Calu3 (cell line): ENCODE results near the gene ATG101. TPM values are rescaled to one million over a fixed set of nuclear protein-coding genes. Genes with fewer than 3 reads are reported as not detected.

ENCODE experiments used
- BruUV-seq: library from RNA; stranded (reverse); fragments of 400-500 nt; replicated peaks from 2 replicates; lab custom pipeline; 2021; lab: Mats Ljungman, UMichigan
- CTCF ChIA-PET: fragments of 300-600 bp; sonication (Branson Sonifier 250); formaldehyde crosslinking; loops from one replicate; lab custom pipeline; 2022; ENCODE audit warnings: antibody characterized with exemption; lab: Charles Lee
- DNase-seq: peaks from one replicate; pipeline ENCODE4 v3.0.0; 2022
- H3K27ac Mint-ChIP-seq: one replicate; pipeline ENCODE4 v1.8.0; 2022; ENCODE audit warnings: mixed read lengths; ENCODE audit not compliant: unreplicated experiment
- H3K27me3 Mint-ChIP-seq: one replicate; pipeline ENCODE4 v1.8.0; 2022; ENCODE audit warnings: mixed read lengths; ENCODE audit not compliant: unreplicated experiment
- H3K36me3 Mint-ChIP-seq: one replicate; pipeline ENCODE4 v1.8.0; 2022; ENCODE audit warnings: mild to moderate bottlenecking, moderate library complexity, mixed read lengths; ENCODE audit not compliant: insufficient read depth, unreplicated experiment
- H3K4me1 Mint-ChIP-seq: one replicate; pipeline ENCODE4 v1.8.0; 2022; ENCODE audit warnings: mild to moderate bottlenecking, low read depth, mixed read lengths; ENCODE audit not compliant: unreplicated experiment
- H3K4me3 Mint-ChIP-seq: one replicate; pipeline ENCODE4 v1.8.0; 2022; ENCODE audit warnings: mild to moderate bottlenecking, low read depth, moderate library complexity, mixed read lengths; ENCODE audit not compliant: unreplicated experiment
- H3K9me3 Mint-ChIP-seq: one replicate; pipeline ENCODE4 v1.8.0; 2022; ENCODE audit warnings: low read depth, mixed read lengths; ENCODE audit not compliant: unreplicated experiment
- CTCF ChIP-seq: fragments of 200-600 bp; IDR thresholded peaks from one replicate; pipeline ENCODE4 v1.8.0; 2022; ENCODE audit warnings: antibody characterized with exemption; ENCODE audit not compliant: unreplicated experiment
- intact Hi-C: fragments of 100-400 bp; cut with micrococcal nuclease; formaldehyde crosslinking; loops from one replicate; pipeline ENCODE4 v1.10.0; 2022; ENCODE audit not compliant: unreplicated experiment
- total RNA-seq: library from RNA; stranded (reverse); gene quantifications from 2 replicates; pipeline ENCODE4 v1.2.3, GENCODE V29; 2022

The ATG101 gene
- total RNA-seq, 1 experiment from 2014 or later = 32.8 TPM

DNA sequence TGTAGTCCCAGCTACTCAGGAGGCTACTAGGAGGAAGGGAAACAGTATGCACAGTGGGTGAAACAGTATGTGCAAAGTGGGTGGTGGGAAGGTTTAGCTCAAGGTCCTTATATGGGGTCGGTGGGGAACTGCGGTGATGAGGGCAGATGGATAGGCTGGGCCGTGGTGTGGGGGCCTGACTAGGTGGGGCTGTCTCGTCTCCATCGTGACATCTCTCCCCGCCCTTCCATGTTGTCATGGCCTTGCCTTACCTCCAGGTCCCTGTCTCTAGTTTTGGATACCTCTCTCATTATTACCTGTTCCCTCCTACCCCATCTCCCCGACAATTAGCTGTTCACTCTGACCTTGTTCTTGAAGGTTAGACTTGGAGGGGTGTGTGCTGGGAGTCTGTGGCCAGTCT lies 22.9 kb upstream of the ATG101 start:
- Mint-ChIP-seq H3K9me3 (no peaks in the 10 kb centered on the region), H3K4me3 (no peak overlapping the region), H3K27ac (no peak overlapping the region), H3K4me1 (peaks cover 15% of the 10 kb centered on the region), H3K27me3 (no peaks in the 10 kb centered on the region), H3K36me3 (peaks cover 38% of the 10 kb centered on the region)
- no peak for TF ChIP-seq CTCF
- no TSS peak for BruUV-seq
- intact Hi-C loops = no loop called here
- no peak for DNase-seq
- CTCF ChIA-PET = no interaction called here

GRCh38 chr12:52049286-52049685 lies 20.5 kb upstream of the ATG101 start:
- no peak for TF ChIP-seq CTCF
- Mint-ChIP-seq H3K27ac (peak overlapping the region; percentile 80), H3K4me1 (peaks cover 21% of the 10 kb centered on the region), H3K9me3 (no peaks in the 10 kb centered on the region), H3K27me3 (no peaks in the 10 kb centered on the region), H3K36me3 (peaks cover 57% of the 10 kb centered on the region), H3K4me3 (peak overlapping the region; percentile 97)
- BruUV-seq = no TSS peak
- intact Hi-C loops = no loop called here
- DNase-seq = no peak
- CTCF ChIA-PET = no interaction called here

- Mint-ChIP-seq H3K36me3 (peaks cover 61% of the 10 kb centered on the region), H3K4me1 (peaks cover 21% of the 10 kb centered on the region), H3K9me3 (no peaks in the 10 kb centered on the region), H3K27ac (peak overlapping the region; percentile 80), H3K27me3 (no peaks in the 10 kb centered on the region), H3K4me3 (peak overlapping the region; percentile 97)
- no peak for DNase-seq
- TF ChIP-seq CTCF = no peak
- intact Hi-C loops = no loop called here
- CTCF ChIA-PET = no interaction called here
- BruUV-seq = no TSS peak
Measured at GRCh38 chr12:52049688-52050087, 20.1 kb upstream of the ATG101 start.

- TSS peak; percentile 95 for BruUV-seq
- H3K4me3 Mint-ChIP-seq = peak overlapping the region; percentile 97
Measured at GRCh38 chr12:52050116-52050757, 19.5 kb upstream of the ATG101 start.

More at GRCh38 chr12:52050116-52050757, 19.5 kb upstream of the ATG101 start:
- no peak for DNase-seq
- H3K36me3 Mint-ChIP-seq = peaks cover 66% of the 10 kb centered on the region
- H3K27me3 Mint-ChIP-seq = no peaks in the 10 kb centered on the region
- peaks cover 21% of the 10 kb centered on the region for H3K4me1 Mint-ChIP-seq
- no peak for TF ChIP-seq CTCF
- H3K27ac Mint-ChIP-seq = peak overlapping the region; percentile 80
- no peaks in the 10 kb centered on the region for H3K9me3 Mint-ChIP-seq
- CTCF ChIA-PET = interaction anchor here (0.7 to 2.4 kb wide), 3 partner anchors 18 to 25 kb away, joined by 5 to 17 read pairs (median 7); partner anchors contain the start of gene ATG101
- intact Hi-C loops = no loop called here
